DOHH2 (cell line): ENCODE data around the gene LNX1.

Source experiments
- H3F3A ChIP-seq: fragments of 200-600 bp; sonication (generic), shearing (Covaris generic); 2 replicates; pipeline ENCODE4 v1.6.0; 2016; ENCODE audit warnings: antibody characterized with exemption, mild to moderate bottlenecking; ENCODE audit not compliant: control insufficient read depth, insufficient read depth
- H3K27ac ChIP-seq: fragments of 200-600 bp; sonication (generic); 2 replicates; pipeline ENCODE4 v1.5.1; 2014; ENCODE audit warnings: low read depth, mild to moderate bottlenecking, low read length, moderate library complexity
- H3K27me3 ChIP-seq: fragments of 200-600 bp; sonication (generic); 2 replicates; pipeline ENCODE4 v1.6.1; 2014; ENCODE audit warnings: mild to moderate bottlenecking, low read length, mixed read lengths; ENCODE audit not compliant: control insufficient read depth
- H3K36me3 ChIP-seq: fragments of 200-600 bp; sonication (generic); 2 replicates; pipeline ENCODE4 v1.6.1; 2014; ENCODE audit warnings: mild to moderate bottlenecking, low read length, moderate library complexity, mixed read lengths; ENCODE audit not compliant: control insufficient read depth
- H3K4me1 ChIP-seq: fragments of 200-600 bp; sonication (generic); 2 replicates; pipeline ENCODE4 v1.6.1; 2014; ENCODE audit warnings: mild to moderate bottlenecking, low read length, mixed read lengths; ENCODE audit not compliant: control insufficient read depth
- H3K4me2 ChIP-seq: fragments of 200-600 bp; sonication (generic); 2 replicates; pipeline ENCODE4 v1.6.0; 2014; ENCODE audit warnings: mild to moderate bottlenecking, low read length, moderate library complexity
- H3K4me3 ChIP-seq: fragments of 200-600 bp; sonication (generic); 2 replicates; pipeline ENCODE4 v1.5.1; 2014; ENCODE audit warnings: mild to moderate bottlenecking, low read length, mixed read lengths
- H3K79me2 ChIP-seq: fragments of 200-600 bp; sonication (generic); 2 replicates; pipeline ENCODE4 v1.6.1; 2014; ENCODE audit warnings: mild to moderate bottlenecking, low read length, mixed read lengths; ENCODE audit not compliant: control insufficient read depth
- H3K9me2 ChIP-seq: fragments of 200-600 bp; sonication (generic); replicated peaks from 2 replicates; pipeline ENCODE4 v1.6.1; 2014; ENCODE audit warnings: mild to moderate bottlenecking, low read length, mixed read lengths; ENCODE audit not compliant: control insufficient read depth
- H3K9me3 ChIP-seq: fragments of 200-600 bp; sonication (generic); 2 replicates; pipeline ENCODE4 v1.6.1; 2014; ENCODE audit warnings: antibody characterized with exemption, low read length, mixed read lengths; ENCODE audit not compliant: control insufficient read depth, insufficient read depth
- H4K20me1 ChIP-seq: fragments of 200-600 bp; sonication (generic); 2 replicates; pipeline ENCODE4 v1.6.0; 2014; ENCODE audit warnings: low read depth, mild to moderate bottlenecking, antibody characterized with exemption, low read length, moderate library complexity; ENCODE audit not compliant: control insufficient read depth, insufficient read depth
- EZH2phosphoT487 ChIP-seq: fragments of 200-600 bp; sonication (generic); IDR thresholded peaks from 2 replicates; pipeline ENCODE4 v1.6.1; 2017; ENCODE audit warnings: borderline replicate concordance, mild to moderate bottlenecking, antibody characterized with exemption, low read length, moderate library complexity, mixed read lengths
- TF ChIP-seq, protein P1 (sequence below): fragments of 200-600 bp; sonication (generic); IDR thresholded peaks from one replicate; pipeline ENCODE4 v1.5.1; 2014; ENCODE audit warnings: antibody characterized with exemption, mild to moderate bottlenecking, low read depth, low read length; ENCODE audit not compliant: poor library complexity, severe bottlenecking

The LNX1 gene

GRCh38 chr4:53637348-53637747, 46.1 kb upstream of the LNX1 start:
- H3K36me3 ChIP-seq, result no peaks in the 10 kb centered on the region
- H3K27me3 ChIP-seq, result peaks cover 22% of the 10 kb centered on the region
- H3K9me3 ChIP-seq, result no peaks in the 10 kb centered on the region
- H4K20me1 ChIP-seq, result no peaks in the 10 kb centered on the region
- H3K9me2 ChIP-seq, result no peaks in the 10 kb centered on the region
- no peak overlapping the region for H3K4me2 ChIP-seq
- H3K79me2 ChIP-seq, result no peaks in the 10 kb centered on the region
- H3F3A ChIP-seq, result no peaks in the 10 kb centered on the region
- H3K4me3 ChIP-seq, result no peak overlapping the region
- TF ChIP-seq, protein P1, sequence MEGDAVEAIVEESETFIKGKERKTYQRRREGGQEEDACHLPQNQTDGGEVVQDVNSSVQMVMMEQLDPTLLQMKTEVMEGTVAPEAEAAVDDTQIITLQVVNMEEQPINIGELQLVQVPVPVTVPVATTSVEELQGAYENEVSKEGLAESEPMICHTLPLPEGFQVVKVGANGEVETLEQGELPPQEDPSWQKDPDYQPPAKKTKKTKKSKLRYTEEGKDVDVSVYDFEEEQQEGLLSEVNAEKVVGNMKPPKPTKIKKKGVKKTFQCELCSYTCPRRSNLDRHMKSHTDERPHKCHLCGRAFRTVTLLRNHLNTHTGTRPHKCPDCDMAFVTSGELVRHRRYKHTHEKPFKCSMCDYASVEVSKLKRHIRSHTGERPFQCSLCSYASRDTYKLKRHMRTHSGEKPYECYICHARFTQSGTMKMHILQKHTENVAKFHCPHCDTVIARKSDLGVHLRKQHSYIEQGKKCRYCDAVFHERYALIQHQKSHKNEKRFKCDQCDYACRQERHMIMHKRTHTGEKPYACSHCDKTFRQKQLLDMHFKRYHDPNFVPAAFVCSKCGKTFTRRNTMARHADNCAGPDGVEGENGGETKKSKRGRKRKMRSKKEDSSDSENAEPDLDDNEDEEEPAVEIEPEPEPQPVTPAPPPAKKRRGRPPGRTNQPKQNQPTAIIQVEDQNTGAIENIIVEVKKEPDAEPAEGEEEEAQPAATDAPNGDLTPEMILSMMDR, result no peak
- no peak for TF ChIP-seq EZH2phosphoT487
- H3K4me1 ChIP-seq, result no peaks in the 10 kb centered on the region
- no peak overlapping the region for H3K27ac ChIP-seq

DNA sequence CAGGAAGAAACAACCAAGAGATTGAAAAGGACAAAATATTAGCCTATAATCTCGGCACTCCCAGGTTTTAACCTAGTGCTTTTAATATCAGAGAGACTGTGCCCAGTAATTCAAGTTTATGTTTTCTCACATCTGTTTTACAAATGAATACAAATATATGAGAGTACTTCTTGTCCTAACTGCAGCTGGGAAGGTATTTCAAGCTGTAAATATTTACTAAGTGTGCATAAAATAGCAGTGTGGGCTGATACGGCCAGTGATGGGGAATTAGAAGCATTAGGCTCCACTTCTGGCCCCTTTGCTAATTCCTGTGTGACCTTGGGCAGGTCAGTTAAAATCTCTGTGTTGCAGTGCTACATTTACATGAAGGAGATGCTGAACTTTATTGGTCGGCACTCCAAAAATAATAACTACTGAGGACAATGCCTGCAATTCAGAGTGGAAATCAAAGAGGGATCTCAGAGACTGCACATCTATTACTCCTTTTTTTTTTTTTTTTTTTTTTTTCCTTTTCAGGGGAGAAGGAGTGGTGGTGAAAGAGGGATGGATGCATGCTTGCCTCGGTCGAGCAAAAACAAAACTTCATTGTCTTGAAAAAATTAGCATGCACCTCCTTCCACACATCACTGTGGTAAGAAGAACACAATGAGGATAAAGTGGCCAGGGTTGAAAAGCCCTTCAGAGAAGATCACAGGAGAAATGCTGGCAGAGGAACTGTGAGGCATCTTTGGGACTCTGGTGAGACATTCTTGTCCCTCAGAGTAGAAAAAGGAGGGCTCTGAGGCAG, 44.6 kb upstream of the LNX1 start:
- Histone ChIP-seq H3K4me3 (no peak overlapping the region), H4K20me1 (no peaks in the 10 kb centered on the region), H3K79me2 (no peaks in the 10 kb centered on the region)

GRCh38 chr4:53633608-53634007, 42.3 kb upstream of the LNX1 start:
- Histone ChIP-seq H3K4me1 (no peaks in the 10 kb centered on the region), H3F3A (no peaks in the 10 kb centered on the region), H3K36me3 (no peaks in the 10 kb centered on the region), H3K79me2 (no peaks in the 10 kb centered on the region), H3K9me3 (no peaks in the 10 kb centered on the region), H3K4me3 (no peak overlapping the region), H4K20me1 (no peaks in the 10 kb centered on the region), H3K4me2 (no peak overlapping the region), H3K9me2 (no peaks in the 10 kb centered on the region), H3K27ac (no peak overlapping the region), H3K27me3 (peaks cover 24% of the 10 kb centered on the region)
- TF ChIP-seq EZH2phosphoT487, result no peak
- TF ChIP-seq, protein P1, result no peak

More for the DNA sequence above, 44.6 kb upstream of the LNX1 start:
- Histone ChIP-seq H3K4me1 (no peaks in the 10 kb centered on the region), H3K9me3 (no peaks in the 10 kb centered on the region), H3K27ac (no peak overlapping the region), H3K9me2 (no peaks in the 10 kb centered on the region), H3K27me3 (peaks cover 22% of the 10 kb centered on the region), H3F3A (no peaks in the 10 kb centered on the region), H3K36me3 (no peaks in the 10 kb centered on the region), H3K4me2 (no peak overlapping the region)
- TF ChIP-seq EZH2phosphoT487, result no peak
- TF ChIP-seq, protein P1, result no peak
